Colonic mucosa (tissue), 4 donors: ENCODE measurements around the gene TMEM163. TPM values are rescaled to one million over a fixed set of nuclear protein-coding genes. Genes with fewer than 3 reads are reported as not detected.

Source experiments
- DNase-seq: peaks from one replicate; pipeline ENCODE4 v3.0.0-alpha.2; 2020
- H3K27ac ChIP-seq: fragments of 200-600 bp; one replicate; pipeline ENCODE4 v1.8.0; 2021
- H3K27me3 ChIP-seq: fragments of 200-600 bp; one replicate; pipeline ENCODE4 v1.8.0; 2021
- H3K36me3 ChIP-seq: fragments of 200-600 bp; one replicate; pipeline ENCODE4 v1.8.0; 2021
- H3K4me1 ChIP-seq: fragments of 200-600 bp; one replicate; pipeline ENCODE4 v1.8.0; 2021; ENCODE audit warnings: mild to moderate bottlenecking
- H3K4me3 ChIP-seq: fragments of 200-600 bp; one replicate; pipeline ENCODE4 v1.8.0; 2021
- H3K9ac ChIP-seq, 2 donors: one replicate each; pipeline ENCODE4 v1.7.0; 2013; ENCODE audit warnings: control low read depth in 2 of 2, low read depth in 2 of 2, low read length in 2 of 2
- H3K9me3 ChIP-seq: fragments of 200-600 bp; one replicate; pipeline ENCODE4 v1.8.0; 2021
- CTCF ChIP-seq: fragments of 200-600 bp; IDR thresholded peaks from one replicate; pipeline ENCODE4 v1.8.0; 2022; ENCODE audit warnings: antibody characterized with exemption, mild to moderate bottlenecking
- intact Hi-C: fragments of 100-400 bp; cut with DNase I; formaldehyde crosslinking; loops from one replicate; pipeline ENCODE4 v1.14.1; 2022
- total RNA-seq, 2 donors: library from RNA; stranded (reverse); fragmentation: NEBNext Ultra II Directional in 1 of 2; extraction: Animal tissue kit (Norgen Biotek cat#: 25700) in 1 of 2; gene quantifications; one replicate each; pipeline ENCODE4 v1.2.1, GENCODE V29; 2021
- donor health status: healthy.
- donor health status: DM: no; HTN: no; CAD: no.
- donor health status: DM: no; HTN: no; CAD: no.

The TMEM163 gene
- total RNA-seq, 2 donors from 2014 or later: 0.29 TPM; not detected in 1

- DNase-seq: no peak
- H3K4me1 ChIP-seq: no peaks in the 10 kb centered on the region
- intact Hi-C loops: no loop called here
- no peaks in the 10 kb centered on the region for H3K9me3 ChIP-seq
- H3K27me3 ChIP-seq: no peaks in the 10 kb centered on the region
- no peak overlapping the region for H3K27ac ChIP-seq
- H3K36me3 ChIP-seq: no peaks in the 10 kb centered on the region
- H3K9ac ChIP-seq: no peak overlapping the region
- H3K4me3 ChIP-seq: no peak overlapping the region
- TF ChIP-seq CTCF: no peak
Observed at GRCh38 chr2:134583997-134584520, 134.7 kb downstream of the TMEM163 start.

- H3K4me1 ChIP-seq: no peaks in the 10 kb centered on the region
- H3K9ac ChIP-seq: no peak overlapping the region
- no peak for TF ChIP-seq CTCF
- intact Hi-C loops: no loop called here
- no peak overlapping the region for H3K27ac ChIP-seq
- H3K4me3 ChIP-seq: no peak overlapping the region
- no peaks in the 10 kb centered on the region for H3K9me3 ChIP-seq
- no peaks in the 10 kb centered on the region for H3K36me3 ChIP-seq
- DNase-seq: no peak
- H3K27me3 ChIP-seq: no peaks in the 10 kb centered on the region
Observed at GRCh38 chr2:134583462-134583861, 135.3 kb downstream of the TMEM163 start.

GRCh38 chr2:134582547-134582899, 136.3 kb downstream of the TMEM163 start:
- H3K4me1 ChIP-seq: no peaks in the 10 kb centered on the region
- no peak overlapping the region for H3K4me3 ChIP-seq
- intact Hi-C loops: no loop called here
- no peak for TF ChIP-seq CTCF
- no peak for DNase-seq
- H3K27ac ChIP-seq: no peak overlapping the region
- H3K9me3 ChIP-seq: no peaks in the 10 kb centered on the region
- no peaks in the 10 kb centered on the region for H3K36me3 ChIP-seq
- H3K9ac ChIP-seq: no peak overlapping the region
- H3K27me3 ChIP-seq: no peaks in the 10 kb centered on the region

GRCh38 chr2:134581877-134582546, 136.8 kb downstream of the TMEM163 start:
- TF ChIP-seq CTCF: no peak

GRCh38 chr2:134578316-134578715, 140.5 kb downstream of the TMEM163 start:
- DNase-seq: no peak
- Histone ChIP-seq H3K27ac (no peak overlapping the region), H3K27me3 (no peaks in the 10 kb centered on the region), H3K36me3 (no peaks in the 10 kb centered on the region), H3K4me3 (no peak overlapping the region), H3K9ac (no peak overlapping the region), H3K9me3 (no peaks in the 10 kb centered on the region), H3K4me1 (no peaks in the 10 kb centered on the region)
- intact Hi-C loops: no loop called here
- no peak for TF ChIP-seq CTCF

More at GRCh38 chr2:134581877-134582546, 136.8 kb downstream of the TMEM163 start:
- no peak overlapping the region for H3K27ac ChIP-seq
- no peaks in the 10 kb centered on the region for H3K36me3 ChIP-seq
- DNase-seq: no peak
- H3K9ac ChIP-seq: no peak overlapping the region
- H3K4me1 ChIP-seq: no peaks in the 10 kb centered on the region
- no peaks in the 10 kb centered on the region for H3K27me3 ChIP-seq
- no peak overlapping the region for H3K4me3 ChIP-seq
- H3K9me3 ChIP-seq: no peaks in the 10 kb centered on the region
- intact Hi-C loops: no loop called here
